ENCODE measurements around the gene BCL11B.
A peak's percentile ranks its signal among the peaks of the same experiment; 100 is the strongest.
"Not testable (repeated sequence)": the region's sequence is repeated elsewhere in the genome, so short reads cannot be mapped to it uniquely, and the experiment has no call there.

BCL11B gene

GRCh38 chr14:99196310-99196650 lies 75.7 kb downstream of the BCL11B start:
- no peak for DNase-seq

DNA sequence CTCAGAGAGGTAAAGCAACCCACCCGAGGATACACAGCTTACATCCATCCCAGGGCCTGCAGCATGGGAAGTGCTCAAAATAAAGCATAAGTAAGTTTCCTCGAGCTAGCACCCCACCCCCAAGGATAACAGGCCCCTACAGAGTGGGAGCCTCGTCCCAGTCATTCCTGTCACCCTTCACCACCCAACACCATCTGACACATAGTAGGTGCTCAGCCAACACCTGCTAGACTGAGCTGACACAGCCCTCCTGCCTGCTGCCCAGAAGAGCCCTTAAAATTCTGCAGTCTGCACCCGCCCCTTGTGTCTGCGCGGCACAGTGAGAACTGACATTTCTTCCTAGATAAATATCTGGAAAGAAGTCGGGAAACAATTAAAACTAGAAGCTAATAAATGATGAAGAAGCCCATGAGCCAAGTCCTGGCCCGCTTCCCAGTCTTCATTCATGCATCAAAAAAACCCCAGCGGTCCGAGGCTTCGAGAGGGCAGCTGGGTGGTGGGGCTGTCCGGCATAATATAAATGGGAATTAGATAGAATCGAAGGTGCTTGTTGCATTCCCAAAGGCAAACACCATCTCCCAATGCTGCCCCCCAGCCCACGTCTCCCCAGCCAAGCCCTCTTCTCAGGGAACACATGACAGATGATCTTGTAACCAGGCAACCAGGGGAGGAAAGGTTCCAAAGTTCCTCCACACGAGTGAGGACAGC lies 76.2 kb downstream of the BCL11B start:
- no peak for DNase-seq

GRCh38 chr14:99194736-99195135 lies 77.3 kb downstream of the BCL11B start:
- no peak for DNase-seq

DNA sequence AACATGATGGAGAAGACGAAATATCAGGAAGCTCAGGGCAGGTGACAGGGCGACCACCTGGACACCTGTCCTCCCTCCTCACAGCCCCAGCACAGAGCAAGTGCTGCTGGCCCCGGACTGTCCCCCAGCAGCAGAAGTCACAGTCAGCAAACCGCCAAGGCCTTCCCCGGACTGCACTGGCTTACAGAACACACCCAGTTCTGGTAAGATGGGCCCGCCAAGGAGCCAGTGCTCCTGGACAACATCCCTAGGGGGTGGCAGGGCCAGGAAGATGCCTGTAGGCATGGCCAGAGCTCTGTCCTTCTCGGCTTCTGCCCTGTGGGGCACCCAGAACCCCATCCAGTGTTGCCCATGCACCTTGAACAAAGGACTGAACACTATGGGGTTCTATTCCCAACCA lies 77.9 kb downstream of the BCL11B start:
- no peak for DNase-seq

- DNase-seq = peak in 1 of 5 experiments; percentile 27
Measured at GRCh38 chr14:99192830-99193229, 79.2 kb downstream of the BCL11B start.

DNA sequence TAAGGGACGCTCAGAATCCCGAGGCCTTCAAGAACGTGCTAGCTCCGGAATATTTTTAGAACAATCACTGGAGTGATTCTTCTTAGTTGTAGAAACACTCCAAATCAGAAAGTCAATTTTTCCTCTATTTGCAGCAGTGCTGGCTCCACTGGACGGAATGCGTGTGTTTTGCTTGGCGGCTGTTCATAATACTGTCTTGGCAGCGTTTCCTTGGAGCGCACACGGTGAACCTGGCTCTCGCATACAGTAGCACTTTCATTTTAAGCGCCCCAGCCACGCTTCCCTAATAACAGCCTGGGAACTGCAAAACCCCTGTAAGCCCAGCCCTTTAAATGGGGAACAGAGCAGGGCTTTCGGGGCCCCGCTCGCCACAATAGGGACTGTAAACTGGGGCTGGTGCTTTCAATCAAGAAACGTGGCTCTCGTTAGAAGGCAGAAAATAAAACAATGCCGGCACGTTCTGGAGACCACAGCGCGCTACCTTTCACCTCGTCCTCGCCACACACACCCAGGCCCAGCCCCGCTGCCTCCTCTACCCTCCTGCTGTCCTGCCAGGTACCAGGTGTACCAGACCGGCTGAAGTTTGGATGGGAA lies 79.9 kb downstream of the BCL11B start:
- DNase-seq = peak in 1 of 5 experiments; percentile 57

- DNase-seq = peak in 3 of 5 experiments; percentile 47 to 74 (median 68)
Measured at GRCh38 chr14:99191395-99192027, 80.5 kb downstream of the BCL11B start.

DNA sequence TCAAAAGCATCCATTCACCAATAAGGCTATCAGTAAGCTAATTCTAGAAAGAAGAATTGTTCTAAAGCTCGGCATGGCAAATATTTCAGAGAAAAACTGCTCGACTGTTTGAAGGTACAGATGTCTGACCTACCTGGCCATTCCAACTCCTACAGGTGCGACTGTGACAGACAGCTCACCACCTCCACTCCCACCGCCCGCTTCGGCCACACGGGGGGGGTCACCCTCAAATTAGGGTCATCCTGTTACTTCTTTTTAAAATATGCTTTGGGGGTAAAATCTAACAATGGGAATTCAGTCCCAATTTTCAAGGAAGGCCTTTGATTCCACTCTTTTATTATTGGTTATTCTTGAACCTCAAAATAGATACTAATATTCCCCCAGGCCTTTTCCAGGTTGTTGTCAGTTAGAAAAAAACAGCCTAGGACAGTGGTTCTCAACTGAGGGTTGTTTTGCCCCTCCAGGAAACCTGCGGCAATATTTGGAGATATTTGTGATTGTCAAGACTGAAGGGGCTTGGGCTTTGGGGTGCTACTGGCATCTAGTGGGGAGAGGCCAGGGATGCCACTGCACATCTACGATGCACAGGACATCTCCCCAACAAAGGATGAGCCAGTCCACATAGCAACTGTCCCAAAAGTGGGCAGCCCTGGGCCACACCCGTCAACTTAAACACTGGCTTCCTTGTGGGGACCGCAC lies 81.2 kb downstream of the BCL11B start:
- peak in 2 of 5 experiments; percentile 41 to 60 for DNase-seq

DNA sequence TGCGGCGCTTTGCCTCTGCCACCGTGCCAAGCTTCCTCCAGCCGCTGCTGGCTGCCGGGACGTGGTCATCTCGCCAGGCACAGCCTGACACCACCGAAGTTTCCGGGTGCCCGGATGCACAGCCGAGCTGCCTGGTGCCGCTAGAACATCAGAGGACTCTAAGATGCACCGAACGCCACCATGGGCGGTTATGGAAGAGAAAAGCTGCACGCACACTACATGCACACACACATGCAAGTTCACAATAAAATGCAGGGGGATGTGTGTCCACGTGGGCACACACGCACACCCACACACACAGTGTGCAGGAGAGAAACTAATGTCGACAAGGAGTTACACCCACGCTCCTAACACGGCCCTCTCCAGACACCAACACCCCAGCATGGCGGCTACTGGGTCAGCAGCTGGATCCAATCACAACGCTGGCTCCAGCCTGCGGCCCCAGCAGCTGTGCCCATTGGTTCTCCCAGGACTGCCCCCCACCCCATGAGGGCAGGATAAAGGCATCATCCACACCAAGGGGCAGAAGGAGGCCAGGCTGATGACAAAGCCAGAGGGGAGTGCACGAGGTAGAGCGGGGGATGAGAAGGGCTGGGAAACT lies 82.7 kb downstream of the BCL11B start:
- peak in 4 of 5 experiments; percentile 30 to 79 (median 37) for DNase-seq

DNA sequence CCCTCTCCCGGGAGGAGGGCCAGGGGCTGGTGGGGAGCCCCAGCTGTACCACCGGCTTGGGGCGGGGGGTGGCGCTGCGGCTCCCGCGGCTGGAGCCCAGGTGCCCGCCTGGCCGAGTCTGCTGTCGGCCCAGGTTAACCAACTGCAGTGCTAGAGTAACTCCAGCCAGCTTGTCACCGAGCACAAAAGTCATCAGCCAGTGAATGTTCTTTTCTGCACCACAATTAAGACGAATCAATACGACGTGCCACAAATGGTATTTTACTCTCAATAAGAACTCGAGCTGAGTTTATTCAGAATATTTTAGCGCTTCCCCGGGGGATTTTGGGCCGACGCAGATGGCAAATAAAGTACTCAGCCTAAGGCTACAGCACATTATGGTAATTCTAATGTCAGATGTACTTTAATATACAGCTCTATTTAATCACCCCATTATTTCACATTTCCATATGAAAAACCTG lies 83.2 kb downstream of the BCL11B start:
- peak in 4 of 5 experiments; percentile 35 to 72 (median 43) for DNase-seq

- DNase-seq = peak in 1 of 5 experiments; percentile 64
Measured at GRCh38 chr14:99187858-99188257, 84.1 kb downstream of the BCL11B start.

DNA sequence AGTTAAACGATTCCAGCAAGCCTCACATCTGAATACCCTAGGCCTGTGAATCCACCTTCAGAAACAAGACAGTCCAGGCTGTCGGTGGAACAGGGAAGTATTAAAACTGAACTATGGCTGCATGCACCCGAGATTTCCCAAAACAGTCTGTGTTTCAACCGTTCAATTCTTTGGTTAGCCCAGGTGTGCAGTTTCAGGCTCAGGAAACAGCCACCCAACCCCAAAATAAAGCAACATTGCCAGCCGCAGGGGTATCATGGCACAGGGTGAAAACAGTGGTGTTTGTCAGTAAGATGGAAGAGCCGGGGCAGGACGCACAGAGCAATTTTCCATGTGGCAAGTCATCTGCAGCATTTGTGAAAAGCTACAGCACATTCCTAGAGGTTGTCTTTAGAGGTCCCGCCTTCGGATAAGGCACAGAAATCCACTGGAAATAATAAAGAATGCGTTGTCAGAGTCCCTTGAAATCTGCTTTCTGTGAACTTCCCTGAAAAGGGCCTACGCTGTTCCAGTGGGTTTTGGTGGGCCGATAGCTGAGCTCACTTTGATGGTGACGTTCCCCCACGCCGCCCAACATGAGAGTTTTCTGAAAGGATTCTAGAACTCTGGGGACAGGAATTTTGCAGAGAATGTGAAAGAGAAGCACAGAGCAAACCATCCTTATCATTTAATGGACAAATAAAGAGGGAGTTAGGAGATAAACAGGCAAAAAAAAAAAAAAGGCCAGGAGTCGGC lies 84.9 kb downstream of the BCL11B start:
- DNase-seq = no peak

DNA sequence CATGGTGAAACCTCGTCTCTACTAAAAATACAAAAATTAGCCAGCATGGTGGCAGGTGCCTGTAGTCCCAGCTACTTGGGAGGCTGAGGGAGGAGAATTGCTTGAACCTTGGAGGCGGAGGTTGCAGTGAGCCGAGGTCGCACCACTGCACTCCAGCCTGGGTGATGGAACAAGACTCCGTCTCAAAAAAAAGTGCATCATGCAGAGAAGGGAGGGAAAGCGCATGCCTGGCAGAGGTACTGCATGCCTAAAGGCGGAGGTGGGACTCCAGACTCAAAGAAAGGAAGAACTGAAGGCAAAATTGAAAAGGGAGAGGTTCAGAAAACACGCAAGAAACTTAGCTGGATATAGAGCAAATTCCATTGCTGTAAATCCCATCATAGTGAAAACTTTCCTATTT lies 85.7 kb downstream of the BCL11B start:
- not testable (repeated sequence) for DNase-seq

DNA sequence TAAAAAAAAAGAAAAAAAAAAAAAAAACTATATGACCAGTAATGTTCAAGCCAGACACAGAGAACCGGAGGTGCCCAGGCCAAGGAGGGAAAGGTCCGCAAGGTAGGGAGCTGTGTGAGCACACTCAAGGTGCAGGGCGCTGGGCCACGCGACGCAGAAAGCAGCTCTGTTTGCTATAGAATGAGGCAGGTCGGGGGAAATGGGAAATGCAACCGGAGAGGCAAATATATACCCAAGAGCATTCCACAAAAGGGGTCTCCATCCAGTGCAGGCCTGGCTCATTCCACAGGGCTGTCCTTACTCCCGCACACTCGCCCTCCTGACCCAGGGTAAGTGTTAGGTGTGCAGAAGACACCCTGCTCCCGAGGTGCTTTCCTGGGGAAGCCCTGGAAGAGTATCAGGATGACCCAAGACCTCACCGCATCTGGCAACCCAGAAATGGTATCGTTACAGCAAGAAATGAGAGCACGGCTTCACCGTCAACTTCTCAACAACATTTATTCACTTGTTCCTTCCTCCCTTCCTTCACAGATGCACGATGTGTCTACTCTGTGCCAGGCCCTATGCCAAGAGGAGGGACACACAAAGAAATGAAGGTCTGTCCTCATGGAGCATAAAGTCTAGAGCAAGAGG lies 86.4 kb downstream of the BCL11B start:
- no peak for DNase-seq

DNA sequence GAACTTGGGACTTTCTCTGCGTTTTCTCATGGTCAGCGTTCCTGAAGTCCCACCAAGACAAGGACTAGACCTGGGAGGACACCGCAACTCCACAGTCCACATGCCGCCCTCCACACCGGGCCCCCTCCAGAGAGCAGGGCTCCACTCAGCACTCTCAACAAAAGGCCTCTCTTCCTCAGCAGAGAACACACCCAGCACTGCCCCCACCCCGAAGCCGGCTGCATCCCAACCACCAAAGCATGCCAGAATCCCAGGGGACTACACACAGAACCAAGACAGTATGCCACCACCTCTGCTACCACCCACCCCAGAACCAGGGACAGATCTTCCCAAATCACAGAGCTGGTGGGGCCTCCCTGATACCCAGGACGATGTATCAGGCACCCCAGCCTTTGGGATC lies 88.3 kb downstream of the BCL11B start:
- no peak for DNase-seq

DNA sequence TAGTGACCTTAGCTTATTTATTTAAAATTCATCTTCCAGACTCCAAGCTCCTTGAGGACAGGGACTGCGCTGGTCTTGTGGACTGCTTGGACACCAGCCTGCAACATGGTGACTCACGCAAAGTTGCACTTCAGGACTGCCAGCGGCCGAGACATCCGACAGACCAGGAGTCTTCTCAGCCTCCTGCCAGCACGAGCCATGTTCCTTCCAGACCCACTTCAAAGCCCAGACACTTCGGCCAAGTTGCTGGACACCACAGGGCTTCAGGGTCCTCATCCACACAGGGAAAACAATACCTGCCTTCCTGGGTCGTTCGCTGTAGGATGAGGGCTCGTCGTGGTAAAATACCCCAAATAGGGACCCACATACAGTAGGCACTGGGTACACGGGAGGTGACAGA lies 88.7 kb downstream of the BCL11B start:
- DNase-seq = no peak

GRCh38 chr14:99182548-99183250 lies 89.3 kb downstream of the BCL11B start:
- DNase-seq = no peak

DNA sequence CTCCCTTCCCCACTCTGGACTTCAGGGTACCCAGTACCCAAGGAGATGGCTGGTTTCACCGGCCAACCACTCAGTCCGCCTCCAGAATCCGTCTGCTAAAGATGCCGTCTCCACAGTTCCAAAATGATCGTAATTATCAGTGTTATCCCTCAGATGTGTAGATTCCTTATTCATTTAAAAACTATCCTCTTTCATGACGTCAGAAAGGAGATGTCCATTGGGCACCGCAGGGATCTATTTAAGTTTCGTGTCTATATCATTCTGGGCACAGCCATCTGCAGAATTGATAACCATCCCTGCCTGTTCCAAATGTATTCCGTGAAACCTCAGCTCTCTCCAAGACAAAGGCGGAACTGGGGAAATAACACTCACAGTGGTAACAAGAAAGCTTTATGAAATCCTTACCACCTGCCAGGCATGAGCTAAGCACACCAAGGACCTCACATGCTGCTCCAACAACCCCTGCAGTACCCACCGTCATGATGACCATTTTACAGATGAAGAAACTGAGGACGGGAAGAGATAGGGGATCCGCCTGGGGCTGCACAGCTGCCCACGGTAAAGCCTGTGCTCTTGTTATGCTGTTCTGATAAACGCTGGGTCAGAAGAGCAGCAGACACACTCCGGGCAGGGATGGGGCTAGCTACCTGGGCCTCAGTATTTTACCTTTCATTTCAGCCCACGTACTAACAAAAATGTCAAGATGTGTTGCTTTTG lies 90.0 kb downstream of the BCL11B start:
- DNase-seq = no peak

DNA sequence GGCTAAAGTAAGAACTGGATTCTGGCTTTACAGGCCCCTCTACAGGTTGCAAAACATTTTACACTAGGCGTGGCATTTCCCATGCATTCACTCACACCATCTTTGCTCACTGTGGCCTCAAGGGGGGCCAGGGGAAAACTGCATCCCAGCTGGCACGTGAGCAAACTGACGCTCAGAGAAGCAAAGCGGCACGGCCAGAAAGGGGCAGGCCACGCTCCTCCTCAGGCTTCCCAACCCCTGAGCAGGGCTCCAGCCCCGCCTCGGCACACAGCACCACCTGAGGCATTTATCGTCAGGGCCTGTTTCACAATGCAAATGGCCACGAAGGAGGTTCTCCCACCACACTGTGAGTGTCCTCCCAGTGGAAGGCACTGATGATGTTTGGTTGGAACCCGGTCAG lies 90.8 kb downstream of the BCL11B start:
- no peak for DNase-seq

- no peak for DNase-seq
Measured at GRCh38 chr14:99179946-99180345, 92.1 kb downstream of the BCL11B start.

Data from T-helper 2 cell (primary cell).